Tibial nerve (tissue), 4 donors: Measurements from ENCODE around the gene ZNF814. TPM values are rescaled to one million over a fixed set of nuclear protein-coding genes. Genes with fewer than 3 reads are reported as not detected.
A peak's percentile ranks its signal among the peaks of the same experiment; 100 is the strongest.
"Not testable (repeated sequence)": the region's sequence is repeated elsewhere in the genome, so short reads cannot be mapped to it uniquely, and the experiment has no call there.

ENCODE experiments used
- DNase-seq, 2 donors: peaks; one replicate each; pipeline ENCODE4 v3.0.0-alpha.2; 2019; ENCODE audit warnings: low spot score in 2 of 2
- H3K27ac ChIP-seq, 4 donors: fragments of 200-600 bp; sonication (generic) in 3 of 4; one replicate each; pipeline ENCODE4 v1.5.1; 2017 to 2019; ENCODE audit warnings: mild to moderate bottlenecking in 1 of 4
- H3K27me3 ChIP-seq, 2 donors: fragments of 200-600 bp; sonication (generic) in 1 of 2; one replicate each; pipeline versions ENCODE4 v1.5.1 to v1.6.0; 2017 to 2019
- H3K36me3 ChIP-seq, 3 donors: fragments of 200-600 bp; sonication (generic); one replicate each; pipeline ENCODE4 v1.5.1; 2018 to 2019
- H3K4me1 ChIP-seq, 4 donors: fragments of 200-600 bp; sonication (generic) in 3 of 4; one replicate each; pipeline ENCODE4 v1.5.1; 2017 to 2019
- H3K4me3 ChIP-seq, 4 donors: fragments of 200-600 bp; sonication (generic) in 3 of 4; one replicate each; pipeline ENCODE4 v1.5.1; 2017 to 2019; ENCODE audit warnings: mild to moderate bottlenecking in 1 of 4, moderate library complexity in 1 of 4
- H3K9me3 ChIP-seq, 4 donors: fragments of 200-600 bp; sonication (generic) in 3 of 4; one replicate each; pipeline ENCODE4 v1.5.1; 2017 to 2019
- CTCF ChIP-seq, 5 experiments: fragments of 200-600 bp in 3 of 5; fragments of 450-650 bp in 2 of 5; sonication (generic) in 3 of 5; IDR thresholded peaks; one replicate each; pipeline ENCODE4 v1.5.1; 2016 to 2019; ENCODE audit warnings: antibody characterized with exemption in 5 of 5, mild to moderate bottlenecking in 3 of 5, moderate library complexity in 2 of 5
- EP300 ChIP-seq, 2 donors: sonication (generic); formaldehyde crosslinking; IDR thresholded peaks; one replicate each; pipeline ENCODE4 v1.6.1; 2017; ENCODE audit warnings: antibody characterized with exemption in 2 of 2, mild to moderate bottlenecking in 1 of 2
- POLR2A ChIP-seq, 2 donors: fragments of 450-650 bp; IDR thresholded peaks; one replicate each; pipeline ENCODE4 v1.6.1; 2017; ENCODE audit warnings: antibody characterized with exemption in 2 of 2, mild to moderate bottlenecking in 2 of 2, moderate library complexity in 2 of 2
- WGBS, 2 donors: methylation state at CpG; one replicate each; pipeline ENCODE4 v1.1.5; 2018; 5-methylcytosine and 5-hydroxymethylcytosine counted together
- total RNA-seq, 4 donors: library from RNA; depleted of rRNA; stranded (reverse); fragments of >200 nt; gene quantifications; one replicate each; pipeline ENCODE4 v1.1.0, GENCODE V29; 2016

The ZNF814 gene
- total RNA-seq, 4 donors from 2014 or later, result 4.6 to 32.3 (median 8.2) TPM

- Histone ChIP-seq H3K27ac (no peak overlapping the region), H3K9me3 (peaks cover 0 to 23% (median 0%) of the 10 kb centered on the region in 4 donors), H3K4me3 (no peak overlapping the region), H3K27me3 (no peaks in the 10 kb centered on the region), H3K36me3 (peaks cover 0 to 57% (median 4%) of the 10 kb centered on the region in 3 donors), H3K4me1 (peaks cover 0 to 26% (median 5%) of the 10 kb centered on the region in 4 donors)
- TF ChIP-seq EP300 (IDR thresholded peaks at IDR 0.05), result no peak
- no peak for TF ChIP-seq POLR2A (IDR thresholded peaks at IDR 0.05)
- TF ChIP-seq CTCF (IDR thresholded peaks at IDR 0.05), result no peak
- no peak for DNase-seq
- 76 to 82% methylated on average over 3 of the region's 3 CpGs for WGBS, 2 donors
Observed at GRCh38 chr19:57812226-57812625, 76.6 kb downstream of the ZNF814 start.

GRCh38 chr19:57810410-57811295, 78.2 kb downstream of the ZNF814 start:
- 78 to 84% methylated on average over 17 of the region's 17 CpGs for WGBS, 2 donors
- not testable (repeated sequence) for H3K27me3 ChIP-seq, DNase-seq, H3K4me3 ChIP-seq, H3K27ac ChIP-seq
- Histone ChIP-seq H3K4me1 (peaks cover 0 to 26% (median 5%) of the 10 kb centered on the region in 4 donors), H3K36me3 (peaks cover 0 to 73% (median 4%) of the 10 kb centered on the region in 3 donors), H3K9me3 (peaks cover 0 to 23% (median 0%) of the 10 kb centered on the region in 4 donors)

GRCh38 chr19:57807541-57807940, 81.3 kb downstream of the ZNF814 start:
- Histone ChIP-seq H3K36me3 (peaks cover 0 to 82% (median 4%) of the 10 kb centered on the region in 3 donors), H3K4me3 (no peak overlapping the region), H3K27me3 (no peaks in the 10 kb centered on the region), H3K27ac (no peak overlapping the region), H3K4me1 (peaks cover 0 to 21% (median 0%) of the 10 kb centered on the region in 4 donors), H3K9me3 (peaks cover 0 to 35% (median 0%) of the 10 kb centered on the region in 4 donors)
- DNase-seq, result no peak
- TF ChIP-seq EP300 (IDR thresholded peaks at IDR 0.05), result no peak
- no peak for TF ChIP-seq CTCF (IDR thresholded peaks at IDR 0.05)
- no peak for TF ChIP-seq POLR2A (IDR thresholded peaks at IDR 0.05)
- WGBS, 2 donors, result 92 to 96% methylated on average over 2 of the region's 2 CpGs

GRCh38 chr19:57803594-57804325, 85.1 kb downstream of the ZNF814 start:
- H3K4me1 ChIP-seq, result peaks cover 0 to 15% (median 0%) of the 10 kb centered on the region in 4 donors

GRCh38 chr19:57803265-57803593, 85.6 kb downstream of the ZNF814 start:
- H3K27ac ChIP-seq, result peak overlapping the region in 3 of 4 donors; percentile 35 to 72 (median 72)
- no peak for DNase-seq
- peaks cover 0 to 49% (median 0%) of the 10 kb centered on the region in 4 donors for H3K9me3 ChIP-seq
- peak overlapping the region; percentile 21 to 55 (median 41) for H3K4me3 ChIP-seq
- WGBS, 2 donors, result 8 to 11% methylated on average over 6 of the region's 6 CpGs
- peaks cover 0 to 74% (median 4%) of the 10 kb centered on the region in 3 donors for H3K36me3 ChIP-seq
- no peaks in the 10 kb centered on the region for H3K27me3 ChIP-seq
- TF ChIP-seq POLR2A (IDR thresholded peaks at IDR 0.05) (no peak), CTCF (IDR thresholded peaks at IDR 0.05) (no peak), EP300 (IDR thresholded peaks at IDR 0.05) (no peak)
- peaks cover 0 to 15% (median 0%) of the 10 kb centered on the region in 4 donors for H3K4me1 ChIP-seq

More at GRCh38 chr19:57803594-57804325, 85.1 kb downstream of the ZNF814 start:
- no peaks in the 10 kb centered on the region for H3K27me3 ChIP-seq
- peak overlapping the region; percentile 21 to 55 (median 41) for H3K4me3 ChIP-seq
- DNase-seq, result no peak
- TF ChIP-seq POLR2A (IDR thresholded peaks at IDR 0.05) (no peak), EP300 (IDR thresholded peaks at IDR 0.05) (no peak)
- peaks cover 0 to 48% (median 0%) of the 10 kb centered on the region in 4 donors for H3K9me3 ChIP-seq
- peak overlapping the region in 3 of 4 donors; percentile 35 to 72 (median 72) for H3K27ac ChIP-seq
- 3 to 4% methylated on average over 19 of the region's 19 CpGs for WGBS, 2 donors
- H3K36me3 ChIP-seq, result peaks cover 0 to 75% (median 4%) of the 10 kb centered on the region in 3 donors
